ENCODE data around the gene KCNQ2. TPM values are rescaled to one million over a fixed set of nuclear protein-coding genes. Genes with fewer than 3 reads are reported as not detected.
A peak's percentile ranks its signal among the peaks of the same experiment; 100 is the strongest.

Gene KCNQ2
- total and polyA plus RNA-seq, 2 experiments from 2014 or later, result 68.5 to 92.4 TPM

DNA sequence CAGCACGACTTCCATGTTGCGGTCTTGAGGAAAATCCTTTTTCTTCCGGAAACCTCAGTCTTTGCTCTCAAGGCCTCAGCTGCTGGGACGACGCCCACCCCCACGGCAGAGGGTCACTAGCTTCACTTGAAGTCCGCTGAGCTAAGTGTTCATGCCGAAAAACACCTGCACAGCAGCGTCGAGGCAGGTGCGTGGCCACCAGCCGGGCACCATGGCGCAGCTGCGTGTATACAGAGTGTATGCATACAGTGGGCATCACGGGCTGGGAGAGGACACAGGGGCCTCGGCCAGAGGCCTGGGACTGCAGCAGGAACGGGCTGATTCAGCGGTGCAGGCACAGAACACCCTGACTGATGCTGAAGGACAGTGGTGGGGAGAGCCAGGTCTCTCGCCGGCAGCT lies 20.1 kb downstream of the KCNQ2 start:
- no peak for TF ChIP-seq EZH2phosphoT487 (IDR thresholded peaks at IDR 0.05; ENCODE audit: unreplicated experiment)
- no peak for TF ChIP-seq ZNF331 (CRISPR knock-in tag; IDR thresholded peaks at IDR 0.05; ENCODE audit: low read depth)
- TF ChIP-seq, protein P1, sequence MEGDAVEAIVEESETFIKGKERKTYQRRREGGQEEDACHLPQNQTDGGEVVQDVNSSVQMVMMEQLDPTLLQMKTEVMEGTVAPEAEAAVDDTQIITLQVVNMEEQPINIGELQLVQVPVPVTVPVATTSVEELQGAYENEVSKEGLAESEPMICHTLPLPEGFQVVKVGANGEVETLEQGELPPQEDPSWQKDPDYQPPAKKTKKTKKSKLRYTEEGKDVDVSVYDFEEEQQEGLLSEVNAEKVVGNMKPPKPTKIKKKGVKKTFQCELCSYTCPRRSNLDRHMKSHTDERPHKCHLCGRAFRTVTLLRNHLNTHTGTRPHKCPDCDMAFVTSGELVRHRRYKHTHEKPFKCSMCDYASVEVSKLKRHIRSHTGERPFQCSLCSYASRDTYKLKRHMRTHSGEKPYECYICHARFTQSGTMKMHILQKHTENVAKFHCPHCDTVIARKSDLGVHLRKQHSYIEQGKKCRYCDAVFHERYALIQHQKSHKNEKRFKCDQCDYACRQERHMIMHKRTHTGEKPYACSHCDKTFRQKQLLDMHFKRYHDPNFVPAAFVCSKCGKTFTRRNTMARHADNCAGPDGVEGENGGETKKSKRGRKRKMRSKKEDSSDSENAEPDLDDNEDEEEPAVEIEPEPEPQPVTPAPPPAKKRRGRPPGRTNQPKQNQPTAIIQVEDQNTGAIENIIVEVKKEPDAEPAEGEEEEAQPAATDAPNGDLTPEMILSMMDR (conservative IDR thresholded peaks at IDR 0.05; ENCODE audit: low read depth in 2 of 2), result no peak
- no peak for TF ChIP-seq JUNB (IDR thresholded peaks at IDR 0.05; ENCODE audit: unreplicated experiment)
- no peak for TF ChIP-seq CREB1 (CRISPR knock-in tag; IDR thresholded peaks at IDR 0.05; ENCODE audit: low read depth)
- TF ChIP-seq, protein P2, sequence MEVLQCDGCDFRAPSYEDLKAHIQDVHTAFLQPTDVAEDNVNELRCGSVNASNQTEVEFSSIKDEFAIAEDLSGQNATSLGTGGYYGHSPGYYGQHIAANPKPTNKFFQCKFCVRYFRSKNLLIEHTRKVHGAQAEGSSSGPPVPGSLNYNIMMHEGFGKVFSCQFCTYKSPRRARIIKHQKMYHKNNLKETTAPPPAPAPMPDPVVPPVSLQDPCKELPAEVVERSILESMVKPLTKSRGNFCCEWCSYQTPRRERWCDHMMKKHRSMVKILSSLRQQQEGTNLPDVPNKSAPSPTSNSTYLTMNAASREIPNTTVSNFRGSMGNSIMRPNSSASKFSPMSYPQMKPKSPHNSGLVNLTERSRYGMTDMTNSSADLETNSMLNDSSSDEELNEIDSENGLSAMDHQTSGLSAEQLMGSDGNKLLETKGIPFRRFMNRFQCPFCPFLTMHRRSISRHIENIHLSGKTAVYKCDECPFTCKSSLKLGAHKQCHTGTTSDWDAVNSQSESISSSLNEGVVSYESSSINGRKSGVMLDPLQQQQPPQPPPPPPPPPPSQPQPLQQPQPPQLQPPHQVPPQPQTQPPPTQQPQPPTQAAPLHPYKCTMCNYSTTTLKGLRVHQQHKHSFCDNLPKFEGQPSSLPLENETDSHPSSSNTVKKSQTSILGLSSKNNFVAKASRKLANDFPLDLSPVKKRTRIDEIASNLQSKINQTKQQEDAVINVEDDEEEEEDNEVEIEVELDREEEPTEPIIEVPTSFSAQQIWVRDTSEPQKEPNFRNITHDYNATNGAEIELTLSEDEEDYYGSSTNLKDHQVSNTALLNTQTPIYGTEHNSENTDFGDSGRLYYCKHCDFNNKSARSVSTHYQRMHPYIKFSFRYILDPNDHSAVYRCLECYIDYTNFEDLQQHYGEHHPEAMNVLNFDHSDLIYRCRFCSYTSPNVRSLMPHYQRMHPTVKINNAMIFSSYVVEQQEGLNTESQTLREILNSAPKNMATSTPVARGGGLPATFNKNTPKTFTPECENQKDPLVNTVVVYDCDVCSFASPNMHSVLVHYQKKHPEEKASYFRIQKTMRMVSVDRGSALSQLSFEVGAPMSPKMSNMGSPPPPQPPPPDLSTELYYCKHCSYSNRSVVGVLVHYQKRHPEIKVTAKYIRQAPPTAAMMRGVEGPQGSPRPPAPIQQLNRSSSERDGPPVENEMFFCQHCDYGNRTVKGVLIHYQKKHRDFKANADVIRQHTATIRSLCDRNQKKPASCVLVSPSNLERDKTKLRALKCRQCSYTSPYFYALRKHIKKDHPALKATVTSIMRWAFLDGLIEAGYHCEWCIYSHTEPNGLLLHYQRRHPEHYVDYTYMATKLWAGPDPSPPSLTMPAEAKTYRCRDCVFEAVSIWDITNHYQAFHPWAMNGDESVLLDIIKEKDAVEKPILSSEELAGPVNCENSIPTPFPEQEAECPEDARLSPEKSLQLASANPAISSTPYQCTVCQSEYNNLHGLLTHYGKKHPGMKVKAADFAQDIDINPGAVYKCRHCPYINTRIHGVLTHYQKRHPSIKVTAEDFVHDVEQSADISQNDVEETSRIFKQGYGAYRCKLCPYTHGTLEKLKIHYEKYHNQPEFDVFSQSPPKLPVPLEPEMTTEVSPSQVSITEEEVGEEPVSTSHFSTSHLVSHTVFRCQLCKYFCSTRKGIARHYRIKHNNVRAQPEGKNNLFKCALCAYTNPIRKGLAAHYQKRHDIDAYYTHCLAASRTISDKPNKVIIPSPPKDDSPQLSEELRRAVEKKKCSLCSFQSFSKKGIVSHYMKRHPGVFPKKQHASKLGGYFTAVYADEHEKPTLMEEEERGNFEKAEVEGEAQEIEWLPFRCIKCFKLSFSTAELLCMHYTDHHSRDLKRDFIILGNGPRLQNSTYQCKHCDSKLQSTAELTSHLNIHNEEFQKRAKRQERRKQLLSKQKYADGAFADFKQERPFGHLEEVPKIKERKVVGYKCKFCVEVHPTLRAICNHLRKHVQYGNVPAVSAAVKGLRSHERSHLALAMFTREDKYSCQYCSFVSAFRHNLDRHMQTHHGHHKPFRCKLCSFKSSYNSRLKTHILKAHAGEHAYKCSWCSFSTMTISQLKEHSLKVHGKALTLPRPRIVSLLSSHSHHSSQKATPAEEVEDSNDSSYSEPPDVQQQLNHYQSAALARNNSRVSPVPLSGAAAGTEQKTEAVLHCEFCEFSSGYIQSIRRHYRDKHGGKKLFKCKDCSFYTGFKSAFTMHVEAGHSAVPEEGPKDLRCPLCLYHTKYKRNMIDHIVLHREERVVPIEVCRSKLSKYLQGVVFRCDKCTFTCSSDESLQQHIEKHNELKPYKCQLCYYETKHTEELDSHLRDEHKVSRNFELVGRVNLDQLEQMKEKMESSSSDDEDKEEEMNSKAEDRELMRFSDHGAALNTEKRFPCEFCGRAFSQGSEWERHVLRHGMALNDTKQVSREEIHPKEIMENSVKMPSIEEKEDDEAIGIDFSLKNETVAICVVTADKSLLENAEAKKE (CRISPR knock-in tag; IDR thresholded peaks at IDR 0.05), result no peak
- Histone ChIP-seq H2AFZ (no peak overlapping the region), H3K27me3 (ENCODE audit: insufficient read depth) (no peaks in the 10 kb centered on the region), H3K4me3 (no peak overlapping the region), H3K27ac (ENCODE audit: low read depth) (peak overlapping the region; percentile 69; the same call in 1 of the 2 replicates), H3K4me2 (no peak overlapping the region), H4K20me1 (replicated peaks; ENCODE audit: insufficient read depth) (peaks cover 14% of the 10 kb centered on the region), H3K36me3 (ENCODE audit: insufficient read depth) (no peaks in the 10 kb centered on the region), H3K9me2 (ENCODE audit: insufficient read depth) (no peaks in the 10 kb centered on the region), H3K4me1 (ENCODE audit: insufficient read depth) (peaks cover 13% of the 10 kb centered on the region; the same call in 1 of the 2 replicates), H3K79me2 (replicated peaks; ENCODE audit: insufficient read depth) (peaks cover 60% of the 10 kb centered on the region), H3F3A (replicated peaks; ENCODE audit: low read depth) (no peaks in the 10 kb centered on the region; the same call in 1 of the 2 replicates)
- peak overlapping the region; percentile 83 for H3K27ac Mint-ChIP-seq
- ATAC-seq (no peak), DNase-seq (ENCODE audit: low spot score) (no peak)
- peaks cover 42% of the 10 kb centered on the region for H3K4me1 Mint-ChIP-seq
- H3K36me3 Mint-ChIP-seq (ENCODE audit: low read depth), result peaks cover 1% of the 10 kb centered on the region; the same call in 1 of the 3 replicates
- H3K27me3 Mint-ChIP-seq (ENCODE audit: insufficient read depth, low read depth, poor library complexity), result peaks cover 22% of the 10 kb centered on the region
- H3K9me3 Mint-ChIP-seq, result no peaks in the 10 kb centered on the region
- no peak overlapping the region for H3K4me3 Mint-ChIP-seq

Measured in GM23338 (cell line).